AG04449 (cell line): Measurements from ENCODE around the gene SERPING1.

Experiments
- CTCF ChIA-PET: fragments of 350-600 bp; formaldehyde crosslinking; extraction: SDS; loops from one replicate; lab custom pipeline; 2021; ENCODE audit warnings: antibody characterized with exemption; lab: Yijun Ruan, JAX
- POLR2A ChIA-PET: fragments of 400-600, 350-600 bp; formaldehyde crosslinking; extraction: SDS; loops from one replicate; lab custom pipeline; 2020; ENCODE audit warnings: antibody characterized with exemption, inconsistent platforms; lab: Yijun Ruan, JAX
- DNase-seq: peaks from one replicate; pipeline ENCODE4 v3.0.0-alpha.2; 2010; ENCODE audit warnings: low read depth, low spot score
- H3K4me3 ChIP-seq: 2 replicates; pipeline ENCODE4 v1.5.1; 2011; ENCODE audit warnings: low read depth, mild to moderate bottlenecking, control low read depth, low read length
- CTCF ChIP-seq: IDR thresholded peaks from one replicate; pipeline ENCODE4 v1.5.1; 2011; ENCODE audit warnings: mild to moderate bottlenecking, moderate library complexity, low read length, control low read depth, inconsistent platforms; ENCODE audit not compliant: insufficient read depth; ENCODE audit errors: missing control alignments

SERPING1 gene

GRCh38 chr11:57640068-57640800 lies 42.7 kb downstream of the SERPING1 start:
- no peak for DNase-seq
- ChIA-PET CTCF (interaction anchor here (0.5 to 11.5 kb wide), 48 partner anchors 9 to 886 kb away, joined by 3 to 306 read pairs (median 4); partner anchors contain the start of genes CLP1, RTN4RL2, SERPING1 and SLC43A1), POLR2A (interaction anchor here (0.6 to 2.7 kb wide), 6 partner anchors 8 to 125 kb away, joined by 3 to 12 read pairs (median 4); partner anchors contain the start of genes SLC43A1 and UBE2L6)
- no peak for TF ChIP-seq CTCF
- H3K4me3 ChIP-seq, result peak overlapping the region; percentile 97

DNA sequence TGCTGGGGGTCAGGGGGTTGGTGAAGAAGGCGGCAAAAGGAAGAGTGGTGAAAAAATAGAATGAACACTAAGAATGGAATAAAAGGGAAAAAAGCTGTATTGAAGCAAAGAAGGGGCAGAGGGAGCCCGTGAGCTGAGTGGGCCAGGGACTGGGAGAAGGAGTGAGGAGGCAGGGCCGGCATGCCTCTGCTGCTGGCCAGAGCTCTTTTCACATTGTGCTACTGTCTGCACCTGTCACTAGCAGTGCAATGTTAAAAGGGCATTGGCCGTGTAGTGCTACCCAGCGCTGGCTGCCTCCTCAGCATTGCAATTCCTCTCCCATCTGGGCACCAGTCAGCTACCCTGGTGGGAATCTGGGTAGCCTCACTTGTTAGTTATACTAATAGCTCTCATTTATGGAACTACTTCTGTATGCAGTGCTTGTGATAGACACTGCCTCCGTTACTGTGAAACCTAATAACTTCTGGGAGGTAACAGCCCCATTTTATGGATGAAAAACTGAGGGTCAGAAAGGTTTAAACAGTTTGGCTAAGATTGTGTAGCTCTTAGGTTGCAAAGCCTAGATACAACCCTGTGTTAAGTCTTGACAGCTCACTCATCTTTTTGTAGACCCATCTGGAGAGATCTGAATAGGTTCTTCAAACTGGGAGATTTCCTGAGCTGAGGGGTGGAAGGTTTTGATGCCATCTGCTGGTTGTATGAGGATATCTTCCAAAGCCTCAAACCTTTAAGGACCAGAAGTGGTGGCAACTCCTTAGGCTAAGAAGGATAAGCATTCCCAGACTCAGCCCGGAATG lies 43.7 kb downstream of the SERPING1 start:
- peak; percentile 54 for TF ChIP-seq CTCF
- ChIA-PET CTCF (interaction anchor here (0.6 to 11.5 kb wide), 54 partner anchors 8 to 885 kb away, joined by 3 to 306 read pairs (median 4); partner anchors contain the start of genes CLP1, RTN4RL2, SERPING1 and SLC43A1), POLR2A (interaction anchor here (1.0 to 2.7 kb wide), 4 partner anchors 71 to 111 kb away, joined by 3 to 12 read pairs (median 4); partner anchors contain the start of genes TIMM10 and UBE2L6)
- DNase-seq, result no peak
- peak overlapping the region; percentile 6; the same call in 1 of the 2 replicates for H3K4me3 ChIP-seq

GRCh38 chr11:57643802-57644201 lies 46.3 kb downstream of the SERPING1 start:
- ChIA-PET POLR2A (interaction anchor here (1.2 kb wide), 1 partner anchor 76 kb away, joined by 5 read pairs; the partner anchor contains the start of gene UBE2L6), CTCF (interaction anchor here (0.6 to 11.5 kb wide), 39 partner anchors 9 to 880 kb away, joined by 3 to 306 read pairs (median 6); partner anchors contain the start of genes RTN4RL2, SLC43A1, TIMM10 and UBE2L6)
- no peak for TF ChIP-seq CTCF
- no peak overlapping the region for H3K4me3 ChIP-seq
- no peak for DNase-seq

DNA sequence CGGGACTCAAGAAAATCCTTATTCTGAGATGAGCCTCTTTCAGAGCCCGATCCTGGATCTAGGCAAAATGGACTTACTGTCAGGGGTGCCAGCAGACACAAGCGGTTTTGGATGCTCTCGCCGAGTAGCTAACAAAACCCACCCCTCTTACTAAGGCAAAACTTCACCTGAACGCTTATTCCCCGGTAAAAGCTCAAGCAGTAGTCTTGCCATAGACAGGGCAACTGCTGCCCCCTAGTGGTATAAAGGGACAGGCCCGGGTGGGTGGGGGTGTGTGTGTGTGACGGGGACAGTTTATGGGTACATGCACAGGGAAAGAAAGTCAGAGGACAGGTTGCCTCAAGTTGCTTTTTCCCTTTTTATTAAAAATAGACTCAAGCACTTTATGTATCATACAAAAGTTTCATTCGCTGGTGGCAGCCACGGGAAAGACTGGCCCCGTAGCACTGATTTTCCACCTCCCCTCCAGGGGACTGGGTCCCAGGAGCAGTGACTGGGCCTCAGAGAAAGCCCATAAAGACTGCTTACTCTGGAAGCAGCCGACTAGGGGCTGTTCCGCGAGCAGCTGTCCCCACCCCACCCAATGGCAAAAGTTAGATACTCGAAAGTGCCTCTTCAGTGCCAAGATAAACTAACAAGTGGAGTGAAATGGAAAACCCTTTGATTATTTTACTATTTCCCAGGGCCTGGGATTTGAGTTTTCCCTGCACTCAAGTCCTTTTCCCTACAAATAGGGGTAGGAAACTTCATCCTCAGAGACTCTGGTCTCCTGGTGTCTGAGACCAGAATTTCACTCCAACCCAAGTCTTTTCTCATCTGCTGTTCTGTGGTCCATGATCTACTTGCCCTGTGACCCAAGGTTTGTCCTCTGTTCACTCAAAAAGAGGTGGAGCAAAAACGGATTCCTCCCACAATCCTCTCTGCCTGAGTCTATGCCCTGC lies 47.5 kb downstream of the SERPING1 start:
- ChIA-PET CTCF (interaction anchor here (0.8 to 11.5 kb wide), 45 partner anchors 9 to 879 kb away, joined by 3 to 306 read pairs (median 6); partner anchors contain the start of genes RTN4RL2, SLC43A1, TIMM10 and UBE2L6), POLR2A (interaction anchor here (1.2 kb wide), 1 partner anchor 77 kb away, joined by 5 read pairs; the partner anchor contains the start of gene UBE2L6)
- peak; percentile 82 for TF ChIP-seq CTCF
- H3K4me3 ChIP-seq, result no peak overlapping the region
- no peak for DNase-seq

- no peak for DNase-seq
- TF ChIP-seq CTCF, result no peak
- ChIA-PET CTCF (interaction anchor here (1.3 to 11.5 kb wide), 17 partner anchors 8 to 300 kb away, joined by 4 to 306 read pairs (median 9); partner anchors contain the start of genes RTN4RL2, SLC43A1, TIMM10 and UBE2L6), POLR2A (no interaction called here)
- H3K4me3 ChIP-seq, result no peak overlapping the region
Measured at GRCh38 chr11:57645689-57646085, 48.2 kb downstream of the SERPING1 start.
